H1 (cell line): ENCODE results near the gene TXNDC2. TPM values are rescaled to one million over a fixed set of nuclear protein-coding genes. Genes with fewer than 3 reads are reported as not detected.

Source experiments
- CEBPB ChIP-seq: IDR thresholded peaks from 2 replicates; pipeline ENCODE4 v1.6.1; 2012; ENCODE audit warnings: low read depth, low read length
- CHD2 ChIP-seq: IDR thresholded peaks from 2 replicates; pipeline ENCODE4 v1.6.1; 2012; ENCODE audit warnings: low read length, improper control_type of control experiment
- NRF1 ChIP-seq: IDR thresholded peaks from 2 replicates; pipeline ENCODE4 v1.6.1; 2011; ENCODE audit warnings: mild to moderate bottlenecking, low read depth, low read length, improper control_type of control experiment
- polyA plus RNA-seq, 7 experiments: library from polyadenylated mRNA; depleted of rRNA in 3 of 7; stranded (reverse) in 5 of 7; unstranded in 2 of 7; fragments of >200 nt in 5 of 7; fragments of 200-250 nt in 2 of 7; gene quantifications; 1 replicate in 5 of 7; 2 replicates in 1 of 7; 4 replicates in 1 of 7; pipeline versions ENCODE4 v1.2.1 to v1.2.3, GENCODE V29; 2011 to 2013; ENCODE audit warnings: missing spikeins in 2 of 7, mixed read lengths in 2 of 7
- total RNA-seq: library from RNA; stranded (reverse); fragmentation: NEBNext Ultra II Directional; extraction: Animal tissue kit (Norgen Biotek cat#: 25700); gene quantifications from 2 replicates; pipeline ENCODE4 v1.2.1, GENCODE V29; 2021
- TF ChIP-seq, protein P1 (sequence below): fragments of 300-600 bp; sonication (generic); IDR thresholded peaks from 2 replicates; pipeline ENCODE4 v1.7.1; 2012; ENCODE audit warnings: low read length, moderate library complexity, mild to moderate bottlenecking, inconsistent platforms; ENCODE audit not compliant: insufficient replicate concordance
- TF ChIP-seq, protein P2 (sequence below), 3 experiments: IDR thresholded peaks; 1 replicate in 2 of 3; 2 replicates in 1 of 3; pipeline versions ENCODE4 v1.5.1 to v1.6.1; 2011; ENCODE audit warnings: low read length in 3 of 3, mild to moderate bottlenecking in 3 of 3, inconsistent platforms in 2 of 3, low read depth in 1 of 3, moderate library complexity in 1 of 3; ENCODE audit not compliant: insufficient read depth in 1 of 3; ENCODE audit errors: control extremely low read depth in 1 of 3
- TF ChIP-seq, protein P3 (sequence below): IDR thresholded peaks from 2 replicates; pipeline ENCODE4 v1.6.1; 2011; ENCODE audit warnings: low read length, improper control_type of control experiment

TXNDC2 gene
- total and polyA plus RNA-seq, 2 of the 8 experiments (the other 6 are each of a cell fraction or from before 2014, with no cell fraction given), result 0.09 TPM; not detected in 1

DNA sequence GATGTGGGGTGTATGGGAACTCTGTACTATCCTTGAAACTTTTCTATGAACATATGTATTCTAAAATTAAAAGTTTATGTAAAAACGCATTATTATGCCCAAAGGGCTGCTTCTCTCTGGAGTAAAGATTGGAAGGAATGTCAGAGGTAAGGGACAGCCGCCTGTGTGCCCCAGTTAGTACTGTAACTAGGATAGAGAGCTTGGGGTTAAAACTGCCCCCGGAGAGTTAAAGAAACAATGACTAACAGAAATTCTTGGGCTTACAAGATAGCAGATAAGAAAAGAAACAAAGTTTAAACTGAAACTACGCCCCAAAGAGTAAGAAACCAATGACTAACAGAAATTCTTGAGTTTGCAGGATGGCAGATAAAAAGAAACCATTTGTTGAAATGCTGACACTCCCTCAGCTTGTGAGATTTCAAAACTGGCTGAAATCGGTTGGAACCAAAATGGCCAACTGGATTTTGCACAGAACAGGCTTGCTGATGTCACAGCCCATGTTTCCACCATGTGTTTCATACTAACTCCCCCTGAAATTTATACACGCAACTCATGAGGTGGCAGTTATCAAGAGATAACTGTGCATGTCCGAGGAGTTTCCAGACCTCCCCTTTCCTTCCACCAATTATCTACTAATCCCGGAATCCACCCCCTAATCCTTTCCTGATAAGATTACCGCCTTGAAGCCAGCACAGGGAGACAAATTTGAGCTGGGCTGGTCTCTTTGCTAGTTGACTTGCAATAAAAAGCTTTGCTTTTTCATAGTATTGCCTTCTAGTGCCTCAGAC lies 8.7 kb upstream of the TXNDC2 start (continued):
- TF ChIP-seq, protein P1, sequence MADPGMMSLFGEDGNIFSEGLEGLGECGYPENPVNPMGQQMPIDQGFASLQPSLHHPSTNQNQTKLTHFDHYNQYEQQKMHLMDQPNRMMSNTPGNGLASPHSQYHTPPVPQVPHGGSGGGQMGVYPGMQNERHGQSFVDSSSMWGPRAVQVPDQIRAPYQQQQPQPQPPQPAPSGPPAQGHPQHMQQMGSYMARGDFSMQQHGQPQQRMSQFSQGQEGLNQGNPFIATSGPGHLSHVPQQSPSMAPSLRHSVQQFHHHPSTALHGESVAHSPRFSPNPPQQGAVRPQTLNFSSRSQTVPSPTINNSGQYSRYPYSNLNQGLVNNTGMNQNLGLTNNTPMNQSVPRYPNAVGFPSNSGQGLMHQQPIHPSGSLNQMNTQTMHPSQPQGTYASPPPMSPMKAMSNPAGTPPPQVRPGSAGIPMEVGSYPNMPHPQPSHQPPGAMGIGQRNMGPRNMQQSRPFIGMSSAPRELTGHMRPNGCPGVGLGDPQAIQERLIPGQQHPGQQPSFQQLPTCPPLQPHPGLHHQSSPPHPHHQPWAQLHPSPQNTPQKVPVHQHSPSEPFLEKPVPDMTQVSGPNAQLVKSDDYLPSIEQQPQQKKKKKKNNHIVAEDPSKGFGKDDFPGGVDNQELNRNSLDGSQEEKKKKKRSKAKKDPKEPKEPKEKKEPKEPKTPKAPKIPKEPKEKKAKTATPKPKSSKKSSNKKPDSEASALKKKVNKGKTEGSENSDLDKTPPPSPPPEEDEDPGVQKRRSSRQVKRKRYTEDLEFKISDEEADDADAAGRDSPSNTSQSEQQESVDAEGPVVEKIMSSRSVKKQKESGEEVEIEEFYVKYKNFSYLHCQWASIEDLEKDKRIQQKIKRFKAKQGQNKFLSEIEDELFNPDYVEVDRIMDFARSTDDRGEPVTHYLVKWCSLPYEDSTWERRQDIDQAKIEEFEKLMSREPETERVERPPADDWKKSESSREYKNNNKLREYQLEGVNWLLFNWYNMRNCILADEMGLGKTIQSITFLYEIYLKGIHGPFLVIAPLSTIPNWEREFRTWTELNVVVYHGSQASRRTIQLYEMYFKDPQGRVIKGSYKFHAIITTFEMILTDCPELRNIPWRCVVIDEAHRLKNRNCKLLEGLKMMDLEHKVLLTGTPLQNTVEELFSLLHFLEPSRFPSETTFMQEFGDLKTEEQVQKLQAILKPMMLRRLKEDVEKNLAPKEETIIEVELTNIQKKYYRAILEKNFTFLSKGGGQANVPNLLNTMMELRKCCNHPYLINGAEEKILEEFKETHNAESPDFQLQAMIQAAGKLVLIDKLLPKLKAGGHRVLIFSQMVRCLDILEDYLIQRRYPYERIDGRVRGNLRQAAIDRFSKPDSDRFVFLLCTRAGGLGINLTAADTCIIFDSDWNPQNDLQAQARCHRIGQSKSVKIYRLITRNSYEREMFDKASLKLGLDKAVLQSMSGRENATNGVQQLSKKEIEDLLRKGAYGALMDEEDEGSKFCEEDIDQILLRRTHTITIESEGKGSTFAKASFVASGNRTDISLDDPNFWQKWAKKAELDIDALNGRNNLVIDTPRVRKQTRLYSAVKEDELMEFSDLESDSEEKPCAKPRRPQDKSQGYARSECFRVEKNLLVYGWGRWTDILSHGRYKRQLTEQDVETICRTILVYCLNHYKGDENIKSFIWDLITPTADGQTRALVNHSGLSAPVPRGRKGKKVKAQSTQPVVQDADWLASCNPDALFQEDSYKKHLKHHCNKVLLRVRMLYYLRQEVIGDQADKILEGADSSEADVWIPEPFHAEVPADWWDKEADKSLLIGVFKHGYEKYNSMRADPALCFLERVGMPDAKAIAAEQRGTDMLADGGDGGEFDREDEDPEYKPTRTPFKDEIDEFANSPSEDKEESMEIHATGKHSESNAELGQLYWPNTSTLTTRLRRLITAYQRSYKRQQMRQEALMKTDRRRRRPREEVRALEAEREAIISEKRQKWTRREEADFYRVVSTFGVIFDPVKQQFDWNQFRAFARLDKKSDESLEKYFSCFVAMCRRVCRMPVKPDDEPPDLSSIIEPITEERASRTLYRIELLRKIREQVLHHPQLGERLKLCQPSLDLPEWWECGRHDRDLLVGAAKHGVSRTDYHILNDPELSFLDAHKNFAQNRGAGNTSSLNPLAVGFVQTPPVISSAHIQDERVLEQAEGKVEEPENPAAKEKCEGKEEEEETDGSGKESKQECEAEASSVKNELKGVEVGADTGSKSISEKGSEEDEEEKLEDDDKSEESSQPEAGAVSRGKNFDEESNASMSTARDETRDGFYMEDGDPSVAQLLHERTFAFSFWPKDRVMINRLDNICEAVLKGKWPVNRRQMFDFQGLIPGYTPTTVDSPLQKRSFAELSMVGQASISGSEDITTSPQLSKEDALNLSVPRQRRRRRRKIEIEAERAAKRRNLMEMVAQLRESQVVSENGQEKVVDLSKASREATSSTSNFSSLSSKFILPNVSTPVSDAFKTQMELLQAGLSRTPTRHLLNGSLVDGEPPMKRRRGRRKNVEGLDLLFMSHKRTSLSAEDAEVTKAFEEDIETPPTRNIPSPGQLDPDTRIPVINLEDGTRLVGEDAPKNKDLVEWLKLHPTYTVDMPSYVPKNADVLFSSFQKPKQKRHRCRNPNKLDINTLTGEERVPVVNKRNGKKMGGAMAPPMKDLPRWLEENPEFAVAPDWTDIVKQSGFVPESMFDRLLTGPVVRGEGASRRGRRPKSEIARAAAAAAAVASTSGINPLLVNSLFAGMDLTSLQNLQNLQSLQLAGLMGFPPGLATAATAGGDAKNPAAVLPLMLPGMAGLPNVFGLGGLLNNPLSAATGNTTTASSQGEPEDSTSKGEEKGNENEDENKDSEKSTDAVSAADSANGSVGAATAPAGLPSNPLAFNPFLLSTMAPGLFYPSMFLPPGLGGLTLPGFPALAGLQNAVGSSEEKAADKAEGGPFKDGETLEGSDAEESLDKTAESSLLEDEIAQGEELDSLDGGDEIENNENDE, result no peak
- TF ChIP-seq NRF1, result no peak
- no peak for TF ChIP-seq CEBPB
- TF ChIP-seq, protein P2, sequence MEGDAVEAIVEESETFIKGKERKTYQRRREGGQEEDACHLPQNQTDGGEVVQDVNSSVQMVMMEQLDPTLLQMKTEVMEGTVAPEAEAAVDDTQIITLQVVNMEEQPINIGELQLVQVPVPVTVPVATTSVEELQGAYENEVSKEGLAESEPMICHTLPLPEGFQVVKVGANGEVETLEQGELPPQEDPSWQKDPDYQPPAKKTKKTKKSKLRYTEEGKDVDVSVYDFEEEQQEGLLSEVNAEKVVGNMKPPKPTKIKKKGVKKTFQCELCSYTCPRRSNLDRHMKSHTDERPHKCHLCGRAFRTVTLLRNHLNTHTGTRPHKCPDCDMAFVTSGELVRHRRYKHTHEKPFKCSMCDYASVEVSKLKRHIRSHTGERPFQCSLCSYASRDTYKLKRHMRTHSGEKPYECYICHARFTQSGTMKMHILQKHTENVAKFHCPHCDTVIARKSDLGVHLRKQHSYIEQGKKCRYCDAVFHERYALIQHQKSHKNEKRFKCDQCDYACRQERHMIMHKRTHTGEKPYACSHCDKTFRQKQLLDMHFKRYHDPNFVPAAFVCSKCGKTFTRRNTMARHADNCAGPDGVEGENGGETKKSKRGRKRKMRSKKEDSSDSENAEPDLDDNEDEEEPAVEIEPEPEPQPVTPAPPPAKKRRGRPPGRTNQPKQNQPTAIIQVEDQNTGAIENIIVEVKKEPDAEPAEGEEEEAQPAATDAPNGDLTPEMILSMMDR (IDR thresholded peaks at IDR 0.05; ENCODE audit: control extremely low read depth in 1 of 3, insufficient read depth in 1 of 3, low read depth in 1 of 3, low read length in 3 of 3), result no peak
- TF ChIP-seq, protein P3, sequence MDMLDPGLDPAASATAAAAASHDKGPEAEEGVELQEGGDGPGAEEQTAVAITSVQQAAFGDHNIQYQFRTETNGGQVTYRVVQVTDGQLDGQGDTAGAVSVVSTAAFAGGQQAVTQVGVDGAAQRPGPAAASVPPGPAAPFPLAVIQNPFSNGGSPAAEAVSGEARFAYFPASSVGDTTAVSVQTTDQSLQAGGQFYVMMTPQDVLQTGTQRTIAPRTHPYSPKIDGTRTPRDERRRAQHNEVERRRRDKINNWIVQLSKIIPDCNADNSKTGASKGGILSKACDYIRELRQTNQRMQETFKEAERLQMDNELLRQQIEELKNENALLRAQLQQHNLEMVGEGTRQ, result no peak
- TF ChIP-seq CHD2, result no peak
